GM18868 (cell line): ENCODE data around the gene POC1A.

Experiments
- ATAC-seq: cut with Tn5 transposase; IDR thresholded peaks from one replicate; pipeline ENCODE4 v1.9.1; 2021; ENCODE audit warnings: mild to moderate bottlenecking, moderate library complexity; ENCODE audit not compliant: unreplicated experiment

POC1A gene

DNA sequence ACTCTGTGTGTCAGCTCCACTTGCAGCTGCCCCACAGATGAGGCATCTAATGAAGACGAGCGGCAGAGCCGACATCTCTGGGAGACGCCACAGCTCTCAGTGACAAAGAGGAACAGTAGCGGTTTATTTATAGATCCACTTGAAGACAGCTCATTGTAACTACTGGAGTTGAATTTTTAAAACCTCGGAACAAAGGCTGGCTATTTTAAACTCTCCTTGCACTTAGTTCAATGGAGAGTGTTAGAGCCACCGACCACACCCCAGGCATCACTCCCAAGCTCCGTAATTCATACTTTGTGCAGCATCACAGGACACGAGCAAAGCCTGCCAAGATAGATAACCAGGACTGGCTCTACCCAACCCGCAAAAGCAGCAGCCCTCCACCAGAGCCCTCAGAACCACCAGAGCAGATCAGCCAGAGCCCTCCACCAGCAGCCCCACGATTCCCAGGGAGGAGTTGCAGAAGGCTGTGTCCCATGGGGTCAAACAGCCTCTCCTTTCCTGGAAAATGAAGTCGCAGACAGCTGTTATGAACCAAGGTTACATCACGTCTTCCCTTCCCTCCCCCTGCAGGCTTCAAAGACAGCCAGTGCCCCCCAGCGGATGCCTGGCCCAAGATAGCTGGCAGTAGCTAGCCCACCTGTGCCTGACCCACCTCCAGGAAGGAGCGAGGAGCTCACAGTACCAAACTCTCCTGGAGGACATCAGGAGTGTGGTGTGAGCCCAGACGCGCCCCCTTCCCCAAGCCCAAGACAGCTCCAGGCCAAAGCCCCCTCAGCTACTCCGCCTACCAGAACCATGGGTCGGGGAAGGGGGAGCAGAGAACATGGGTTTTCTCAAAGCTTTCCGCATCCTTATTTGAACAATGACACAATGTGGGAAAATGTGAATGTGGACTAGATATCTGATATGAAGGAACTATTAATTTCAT, 45.7 kb downstream of the POC1A start:
- ATAC-seq: no peak

DNA sequence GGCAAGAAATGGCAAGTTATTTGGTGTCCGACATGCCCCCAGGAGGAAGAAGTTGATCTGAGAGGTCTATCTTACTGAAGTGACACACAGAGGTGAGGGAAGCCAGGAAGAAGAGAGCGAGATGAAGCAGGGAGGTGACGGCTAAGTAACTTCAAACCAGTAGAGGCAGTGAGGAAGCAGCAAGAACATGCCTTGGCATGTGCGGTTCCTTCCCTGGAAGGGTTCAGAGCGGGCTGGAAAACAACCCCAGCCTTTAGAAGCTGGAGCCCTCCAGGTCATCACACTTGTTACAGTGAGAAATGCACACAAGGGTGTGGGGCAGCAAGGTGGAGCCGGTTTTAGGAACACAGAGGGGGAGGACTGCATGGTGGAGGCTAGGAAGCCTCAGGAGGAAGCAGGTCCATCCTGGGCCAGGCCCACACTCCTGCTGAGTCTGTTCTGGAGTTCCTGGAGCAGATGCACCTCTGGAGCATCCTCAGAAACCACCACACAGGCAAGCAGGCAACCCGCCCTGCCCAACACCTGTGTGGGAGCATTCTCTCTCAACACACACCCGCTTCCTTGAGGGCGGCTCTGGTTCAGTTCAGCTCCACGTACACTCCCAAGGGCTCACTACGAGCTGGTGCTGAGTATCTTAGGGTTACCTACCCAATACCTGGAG, 47.1 kb downstream of the POC1A start:
- no peak for ATAC-seq

DNA sequence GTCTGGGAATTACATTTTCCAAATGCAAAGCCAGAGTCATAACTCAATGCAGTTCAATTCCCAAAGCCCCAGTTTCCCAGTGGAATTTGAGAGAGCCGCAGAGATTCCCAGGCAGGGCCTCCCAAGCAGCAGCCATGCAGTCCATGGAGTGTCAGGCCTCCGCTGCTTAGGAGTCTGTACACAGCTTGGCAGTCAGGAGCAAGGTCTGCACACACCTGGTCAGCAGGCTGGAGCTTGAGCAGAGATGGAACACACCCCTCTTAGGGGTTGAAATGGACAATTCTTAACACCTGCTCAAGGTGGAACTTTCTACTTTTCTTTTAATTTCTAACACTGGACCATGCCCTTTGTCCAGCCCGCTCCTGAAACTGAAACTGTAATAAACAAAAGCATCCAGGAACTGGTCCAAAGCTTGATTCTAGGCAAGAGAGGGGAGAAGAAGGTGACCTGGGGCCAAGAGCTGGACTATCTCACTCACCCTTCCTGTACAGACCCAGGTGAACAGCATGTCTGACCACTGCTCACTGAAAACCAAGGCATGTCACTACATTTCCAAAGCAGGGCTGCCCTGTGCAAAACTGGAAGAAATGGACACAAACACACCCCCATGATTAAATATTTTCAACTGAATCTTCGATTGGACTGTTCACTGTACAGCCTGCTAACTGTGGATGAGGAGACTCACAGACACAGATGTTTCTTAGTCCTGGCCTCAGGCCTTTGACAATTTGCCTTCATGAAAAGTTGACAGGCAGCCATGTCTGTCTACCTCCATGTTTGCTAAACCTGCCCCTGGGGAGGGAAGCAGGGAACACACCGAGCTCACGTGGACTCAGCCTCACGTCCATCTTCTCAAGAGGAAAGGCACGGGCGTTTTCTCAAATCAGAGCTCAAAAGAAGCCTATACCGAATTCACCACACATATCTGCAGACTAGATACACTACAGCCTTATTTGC, 49.3 kb downstream of the POC1A start:
- ATAC-seq: no peak

DNA sequence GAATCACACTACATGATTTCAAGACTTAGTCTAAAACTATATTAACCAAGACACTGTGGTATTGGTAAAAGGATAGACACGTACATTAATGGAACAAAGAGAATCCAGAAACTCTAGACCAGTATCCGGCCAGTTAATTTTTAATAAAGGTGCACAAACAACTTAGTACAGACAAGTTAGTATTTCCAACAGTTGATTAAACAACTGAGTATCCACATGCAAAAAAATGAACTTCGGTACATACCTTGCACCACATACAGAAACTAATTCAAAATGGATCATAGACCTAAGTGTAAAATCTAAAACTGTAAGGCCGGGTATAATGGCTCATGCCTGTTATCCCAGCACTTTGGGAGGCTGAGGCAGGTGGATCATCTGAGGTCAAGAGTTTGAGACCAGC, 51.3 kb downstream of the POC1A start:
- ATAC-seq: no peak

DNA sequence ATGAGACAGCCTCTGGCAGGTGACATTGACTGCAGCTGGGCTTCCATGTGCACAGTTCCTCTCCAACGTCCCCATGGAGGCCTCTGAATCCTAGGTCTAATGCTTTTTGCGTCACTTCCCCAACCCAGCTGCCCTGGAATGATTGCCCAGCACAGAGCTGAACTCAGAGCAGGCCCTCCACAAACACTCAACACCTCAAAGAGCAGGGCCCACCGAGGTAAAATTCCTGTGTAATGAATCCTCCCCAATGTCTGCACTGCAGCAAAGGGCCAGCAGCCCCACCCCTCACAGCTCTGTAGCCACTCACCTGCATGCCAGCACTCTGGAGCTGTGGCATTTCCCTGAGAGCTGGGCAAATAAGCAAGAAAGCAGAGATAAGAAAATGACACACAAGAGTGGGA, 55.2 kb downstream of the POC1A start:
- no peak for ATAC-seq

- ATAC-seq: no peak
Measured at GRCh38 chr3:52097851-52098507, 56.2 kb downstream of the POC1A start.

DNA sequence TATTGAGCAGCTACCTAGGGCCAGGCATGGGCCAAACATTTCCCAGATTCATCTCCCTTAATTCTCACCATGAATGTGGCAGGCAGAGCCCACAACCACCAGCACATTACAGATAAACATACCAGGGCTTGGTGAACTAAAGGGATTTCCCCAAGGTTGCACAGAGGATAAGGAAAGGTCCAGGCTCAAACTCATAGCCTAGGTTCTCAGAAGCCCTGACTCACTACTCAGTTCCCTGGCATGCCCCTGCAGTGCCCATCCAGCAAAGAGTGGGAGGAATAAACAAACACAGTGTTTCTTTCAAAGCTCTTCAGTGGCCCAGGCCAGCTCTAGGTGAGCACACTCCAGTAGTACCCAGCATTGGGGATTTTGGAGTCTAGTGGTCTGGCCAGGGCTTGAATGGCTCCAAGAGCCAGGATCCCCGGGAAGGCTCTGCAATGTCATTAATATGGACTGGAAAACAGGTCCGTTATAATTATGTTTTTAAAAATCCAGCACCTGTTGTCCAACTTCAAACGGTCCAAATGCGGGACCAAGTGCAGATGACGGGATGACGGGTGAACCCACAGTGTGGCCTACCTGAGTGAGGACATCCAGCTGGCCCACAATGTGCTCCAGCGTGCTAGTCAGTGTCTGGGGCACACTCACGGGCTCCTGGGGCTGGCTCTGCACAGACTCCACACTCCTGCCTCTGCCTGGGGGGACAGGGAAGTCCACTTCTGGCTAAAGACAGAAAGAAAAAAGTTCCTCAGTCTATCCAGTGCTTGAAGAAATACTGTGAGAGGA, 58.0 kb downstream of the POC1A start:
- ATAC-seq: no peak

DNA sequence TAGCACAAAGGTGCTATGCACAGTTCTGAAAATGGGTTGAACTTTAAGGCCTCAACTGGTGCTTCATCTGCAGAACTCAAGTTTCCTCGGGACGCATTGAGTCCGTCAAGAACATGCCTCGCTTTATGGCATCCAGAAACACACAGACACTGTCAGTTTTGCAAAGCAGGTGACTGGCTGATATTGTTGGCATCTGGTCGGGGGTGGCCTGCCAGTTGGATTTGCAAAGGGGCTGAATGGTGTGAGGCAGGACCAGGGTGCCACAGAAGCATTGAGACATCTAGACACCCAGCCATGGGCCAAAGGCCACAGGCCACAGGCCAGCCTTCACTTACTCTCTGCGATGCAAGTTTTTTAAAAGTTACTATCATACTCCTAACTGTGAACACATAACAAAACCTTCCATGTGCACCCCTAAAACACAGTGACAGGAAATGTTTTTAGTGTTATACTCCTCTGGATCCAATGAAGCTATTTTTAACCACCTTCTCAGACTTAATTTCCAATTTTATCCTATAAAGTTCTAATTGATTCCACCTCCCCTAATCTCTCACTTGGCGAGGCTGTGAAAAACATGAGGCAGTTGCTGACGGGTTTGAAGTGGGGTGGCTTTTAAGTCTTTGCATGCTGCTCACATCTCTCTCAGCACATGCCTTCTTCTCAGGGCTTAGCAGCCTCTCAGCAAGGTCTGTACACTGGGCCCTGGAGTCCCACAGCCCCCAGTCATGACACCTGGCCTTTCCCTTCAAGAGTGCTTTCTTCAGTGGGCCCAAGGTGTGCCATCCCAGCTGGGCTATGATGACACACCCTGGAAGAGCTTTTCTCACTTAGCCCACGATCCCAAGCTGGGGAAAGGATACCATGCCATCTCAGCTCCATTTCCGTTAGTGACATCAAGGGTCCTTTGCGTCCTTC, 59.4 kb downstream of the POC1A start:
- no peak for ATAC-seq

- no peak for ATAC-seq
Measured at GRCh38 chr3:52093756-52094545, 60.3 kb downstream of the POC1A start.

- ATAC-seq: no peak
Measured at GRCh38 chr3:52092891-52093290, 61.3 kb downstream of the POC1A start.

DNA sequence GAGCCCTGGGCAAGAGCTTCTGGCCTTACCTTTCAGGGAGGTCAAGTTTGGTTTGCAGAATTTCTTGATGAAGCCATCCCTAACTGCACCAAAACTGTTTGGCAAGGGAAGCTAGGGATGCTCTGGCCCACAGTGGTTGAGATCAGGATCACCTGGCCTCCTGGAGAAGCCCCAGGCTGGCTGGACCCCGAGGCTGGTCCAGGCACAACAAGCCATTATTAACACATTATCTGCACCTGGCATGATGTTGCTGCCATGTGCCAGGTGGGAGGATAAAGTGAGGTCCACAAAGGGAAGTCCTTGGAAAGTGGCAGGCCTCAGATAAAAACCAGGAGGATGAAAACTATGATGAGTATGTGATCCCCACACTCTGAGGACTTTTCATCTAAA, 62.0 kb downstream of the POC1A start:
- no peak for ATAC-seq

DNA sequence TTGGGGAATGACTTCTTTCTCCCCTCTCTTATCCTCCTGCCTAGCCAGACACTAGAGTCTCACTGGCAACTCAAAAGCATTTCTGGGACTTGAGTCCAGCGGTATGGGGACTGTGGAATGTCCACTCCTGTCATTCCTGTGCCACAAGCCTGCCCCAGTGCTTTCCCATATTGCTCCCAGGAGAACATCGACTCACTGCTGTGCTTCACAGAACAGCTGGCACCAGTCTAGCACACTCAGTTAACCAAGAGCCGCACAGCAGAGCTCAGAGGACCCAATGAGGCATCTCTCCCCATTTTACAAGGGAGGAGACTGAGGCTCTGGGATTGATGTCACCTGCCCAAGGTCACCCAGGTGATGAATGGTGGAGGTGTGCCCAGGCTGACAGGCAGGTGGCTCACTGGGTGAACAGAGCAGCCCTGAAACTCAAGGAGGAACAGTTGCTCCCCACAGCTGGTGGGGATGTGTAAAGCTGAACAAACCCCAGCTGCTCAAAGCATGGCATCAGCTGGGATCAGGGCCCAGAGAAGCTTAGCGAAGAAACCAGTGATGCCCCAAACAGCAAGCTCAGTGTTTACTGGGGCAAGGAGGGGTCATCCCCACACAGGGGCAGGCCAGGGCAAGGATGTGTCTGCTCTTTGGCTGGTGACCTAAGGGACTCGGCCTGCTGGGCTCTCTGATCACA, 62.5 kb downstream of the POC1A start:
- no peak for ATAC-seq

DNA sequence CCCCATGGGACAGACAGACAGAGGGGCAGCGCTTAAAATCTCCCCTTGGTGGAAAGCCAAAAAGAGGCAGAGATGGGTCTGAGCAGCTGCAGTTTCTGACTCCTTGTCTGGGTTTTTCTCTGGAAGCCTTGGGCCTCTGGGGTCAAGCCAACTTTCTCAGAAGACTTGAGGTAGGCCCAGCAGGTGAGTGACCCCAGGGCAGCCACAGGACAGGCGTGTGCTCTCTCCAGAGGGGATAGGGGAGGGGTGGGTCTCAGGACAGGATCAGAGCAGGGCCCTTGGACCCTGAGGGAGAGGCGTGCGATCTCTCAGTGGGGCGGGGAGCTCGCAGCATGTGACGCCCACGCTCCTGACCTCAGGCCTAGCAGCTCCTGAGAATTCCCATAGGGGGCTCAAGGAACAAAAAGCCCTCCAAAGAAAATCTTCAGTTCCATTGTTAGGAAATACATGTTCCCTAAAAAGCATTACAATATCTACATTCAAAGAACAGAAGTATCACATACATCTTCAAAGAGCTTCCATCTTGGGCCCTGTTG, 63.2 kb downstream of the POC1A start:
- no peak for ATAC-seq

DNA sequence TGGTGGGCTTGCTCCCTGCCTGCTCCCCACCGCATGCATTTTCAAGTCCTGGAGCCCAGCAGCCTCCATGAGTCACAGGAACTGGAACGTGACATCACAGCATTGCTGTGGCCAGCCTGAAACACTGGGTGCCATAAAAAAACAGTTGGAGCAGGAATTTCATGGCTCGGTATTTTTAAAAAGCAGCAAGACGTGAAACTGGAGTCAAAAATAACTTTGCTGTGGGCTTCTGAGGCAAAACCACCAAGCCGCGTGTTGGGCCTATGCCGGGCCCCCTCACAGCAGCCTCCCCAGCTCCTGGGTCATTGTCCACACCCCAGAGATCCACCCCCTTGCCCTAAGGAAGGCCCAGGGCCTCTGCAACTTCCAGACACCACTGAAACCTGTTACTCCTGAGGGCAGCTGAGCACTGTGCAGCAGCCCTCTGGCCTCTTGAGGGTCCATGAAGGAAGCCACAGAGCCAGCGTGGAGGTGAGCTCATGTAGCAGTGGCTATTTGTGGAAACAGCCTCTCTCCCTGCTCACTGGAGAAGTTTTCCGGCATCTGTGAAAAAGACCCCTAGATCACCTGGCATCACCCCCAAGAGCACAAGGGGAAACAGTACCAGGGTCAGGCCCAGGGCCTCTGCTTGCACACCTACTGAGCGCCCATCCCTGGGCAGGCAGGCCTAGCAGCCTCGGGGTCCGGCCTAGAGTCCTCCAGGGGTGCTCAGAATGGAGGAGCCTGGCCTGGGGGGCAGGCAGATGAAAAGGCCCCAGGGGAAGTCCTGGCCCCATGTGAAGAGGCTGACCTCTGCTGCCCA, 63.9 kb downstream of the POC1A start:
- no peak for ATAC-seq

DNA sequence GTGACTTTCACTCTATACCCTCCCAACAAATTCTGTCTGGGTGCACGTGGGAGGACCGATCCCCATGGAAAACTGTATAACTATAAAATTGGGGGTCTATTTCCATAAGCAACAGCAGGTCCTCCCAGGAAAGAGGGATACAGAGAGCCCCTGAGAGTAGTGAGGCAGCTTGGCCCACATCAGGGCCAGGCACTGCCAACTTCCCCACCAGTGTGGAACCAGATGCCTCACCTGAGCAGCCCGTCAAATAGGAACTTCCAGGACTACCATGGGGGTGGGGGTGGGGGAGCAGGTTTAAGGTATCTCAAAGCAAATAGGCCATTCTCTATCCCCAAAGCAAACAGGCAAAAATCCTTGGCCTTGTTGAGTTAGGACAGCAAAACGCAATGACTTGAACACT, 64.5 kb downstream of the POC1A start:
- no peak for ATAC-seq
